DMS153 treated with DMSO at 0.1 percent for 48 hours (cell line): ENCODE results near the gene DLX6.

Experiments used
- DNase-seq: peaks from one replicate; lab custom pipeline; 2025; ENCODE audit not compliant: unreplicated experiment; lab: John Stamatoyannopoulos, UW

Gene DLX6

GRCh38 chr7:96995406-96996110 lies 9.8 kb upstream of the DLX6 start:
- no peak for DNase-seq

DNA sequence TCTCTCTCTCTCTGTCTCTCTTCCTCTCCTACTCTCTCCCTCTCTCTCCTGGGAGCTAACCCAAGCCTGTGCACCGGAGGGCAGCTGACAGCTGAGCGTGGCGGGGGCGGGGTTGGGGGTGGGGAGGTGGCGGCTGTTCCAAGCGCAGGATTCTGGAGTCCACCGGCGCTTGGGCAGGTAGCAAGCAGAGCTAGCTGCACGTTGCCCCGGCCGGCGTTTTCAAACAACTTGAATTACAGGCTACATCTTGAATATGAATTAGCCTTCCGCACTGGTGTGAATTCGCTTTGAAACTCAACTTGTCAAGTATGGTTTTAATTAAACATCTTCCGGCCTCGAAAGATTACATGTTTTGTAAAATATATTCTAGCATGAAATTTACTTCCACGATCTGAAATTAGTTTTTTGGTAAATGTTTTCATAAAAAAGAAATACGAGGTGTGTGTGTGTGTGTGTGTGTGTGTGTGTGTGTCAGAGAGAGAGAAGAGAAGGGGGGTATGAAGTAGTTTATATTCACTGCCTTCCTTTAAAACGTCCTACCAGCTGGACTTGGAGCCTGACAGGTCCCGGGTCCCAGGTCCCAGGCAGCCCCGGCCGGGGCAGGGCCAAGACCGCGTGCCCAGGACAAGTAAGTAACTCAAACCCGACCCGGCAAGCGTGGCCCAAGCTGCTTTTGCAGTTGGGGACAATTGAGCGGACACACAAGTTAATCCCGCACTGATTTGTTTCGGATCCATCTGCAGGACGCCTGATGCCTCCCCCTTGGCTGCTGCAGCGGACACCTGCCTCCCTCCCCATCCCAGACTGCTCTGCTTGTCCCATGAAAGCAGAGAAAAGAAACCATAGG lies 9.0 kb upstream of the DLX6 start:
- no peak for DNase-seq

GRCh38 chr7:96996958-96997511 lies 8.3 kb upstream of the DLX6 start:
- no peak for DNase-seq

DNA sequence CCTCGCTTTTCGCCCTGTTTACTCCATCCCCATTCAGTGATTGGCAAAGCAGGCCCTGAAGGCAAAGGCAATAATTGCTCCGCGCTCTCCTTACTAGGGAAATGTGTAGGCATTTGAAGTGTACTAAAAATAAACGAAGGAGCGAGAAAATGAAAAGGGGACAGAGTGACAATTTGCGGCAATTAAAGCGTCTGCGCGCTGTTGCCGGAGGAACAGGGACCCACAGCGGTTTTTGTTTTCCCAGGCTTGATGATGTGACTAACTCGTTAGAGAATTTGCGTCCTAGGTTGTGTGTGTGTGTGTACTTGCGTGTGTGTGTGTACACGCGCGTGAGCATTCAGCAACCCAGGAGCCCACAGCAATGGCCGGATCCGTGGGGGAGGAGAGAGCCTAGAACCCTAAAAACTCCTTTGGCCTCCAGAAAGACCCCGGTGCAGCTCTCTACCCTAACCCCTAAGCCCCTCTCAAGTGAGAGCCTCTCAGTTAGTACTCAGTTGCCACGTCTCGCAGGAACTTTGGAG lies 7.8 kb upstream of the DLX6 start:
- no peak for DNase-seq

- DNase-seq, result no peak
Measured at GRCh38 chr7:96998333-96998732, 7.0 kb upstream of the DLX6 start.

DNA sequence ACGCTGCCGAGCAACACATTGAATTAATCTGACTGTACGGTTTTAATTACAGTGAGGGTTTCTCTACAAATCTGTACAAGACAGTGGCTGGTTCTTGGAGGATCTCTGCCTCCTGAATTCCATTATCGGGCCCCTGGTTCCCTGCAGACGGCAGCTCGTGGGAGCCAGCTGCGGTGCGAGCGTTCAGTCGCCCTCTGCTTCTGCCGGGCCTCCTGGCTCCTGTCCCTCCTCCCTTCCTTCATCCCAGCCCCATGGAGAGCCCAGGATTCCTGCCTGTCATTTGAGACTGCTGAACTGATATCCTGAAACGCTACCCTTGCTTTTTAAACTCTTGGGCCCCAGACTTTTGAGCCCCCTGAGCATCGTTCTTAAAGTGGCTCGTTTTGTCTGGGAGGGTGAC lies 6.6 kb upstream of the DLX6 start:
- no peak for DNase-seq

DNA sequence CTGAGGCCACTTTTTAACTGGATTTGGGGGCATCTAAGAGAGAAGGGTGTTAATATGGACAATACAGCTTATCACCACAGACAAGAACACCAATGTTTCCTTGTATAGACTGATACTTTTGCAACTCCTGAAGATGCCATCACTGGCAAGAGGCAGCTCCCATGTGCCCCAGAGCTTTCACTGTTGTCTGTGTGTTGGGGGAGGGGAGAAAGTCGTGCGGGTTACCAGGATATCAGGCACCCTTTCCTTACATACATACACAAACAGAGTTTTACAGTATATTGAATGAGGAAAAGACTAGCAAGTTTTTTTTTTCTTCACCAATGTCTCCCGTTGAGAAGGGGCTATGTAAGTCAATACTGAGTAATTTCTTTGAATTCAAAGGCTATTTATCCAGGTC lies 4.1 kb upstream of the DLX6 start:
- DNase-seq, result no peak

GRCh38 chr7:97001656-97002554 lies 3.4 kb upstream of the DLX6 start:
- no peak for DNase-seq

- DNase-seq, result peak; percentile 44
Measured at GRCh38 chr7:97002555-97003261, 2.6 kb upstream of the DLX6 start.

DNA sequence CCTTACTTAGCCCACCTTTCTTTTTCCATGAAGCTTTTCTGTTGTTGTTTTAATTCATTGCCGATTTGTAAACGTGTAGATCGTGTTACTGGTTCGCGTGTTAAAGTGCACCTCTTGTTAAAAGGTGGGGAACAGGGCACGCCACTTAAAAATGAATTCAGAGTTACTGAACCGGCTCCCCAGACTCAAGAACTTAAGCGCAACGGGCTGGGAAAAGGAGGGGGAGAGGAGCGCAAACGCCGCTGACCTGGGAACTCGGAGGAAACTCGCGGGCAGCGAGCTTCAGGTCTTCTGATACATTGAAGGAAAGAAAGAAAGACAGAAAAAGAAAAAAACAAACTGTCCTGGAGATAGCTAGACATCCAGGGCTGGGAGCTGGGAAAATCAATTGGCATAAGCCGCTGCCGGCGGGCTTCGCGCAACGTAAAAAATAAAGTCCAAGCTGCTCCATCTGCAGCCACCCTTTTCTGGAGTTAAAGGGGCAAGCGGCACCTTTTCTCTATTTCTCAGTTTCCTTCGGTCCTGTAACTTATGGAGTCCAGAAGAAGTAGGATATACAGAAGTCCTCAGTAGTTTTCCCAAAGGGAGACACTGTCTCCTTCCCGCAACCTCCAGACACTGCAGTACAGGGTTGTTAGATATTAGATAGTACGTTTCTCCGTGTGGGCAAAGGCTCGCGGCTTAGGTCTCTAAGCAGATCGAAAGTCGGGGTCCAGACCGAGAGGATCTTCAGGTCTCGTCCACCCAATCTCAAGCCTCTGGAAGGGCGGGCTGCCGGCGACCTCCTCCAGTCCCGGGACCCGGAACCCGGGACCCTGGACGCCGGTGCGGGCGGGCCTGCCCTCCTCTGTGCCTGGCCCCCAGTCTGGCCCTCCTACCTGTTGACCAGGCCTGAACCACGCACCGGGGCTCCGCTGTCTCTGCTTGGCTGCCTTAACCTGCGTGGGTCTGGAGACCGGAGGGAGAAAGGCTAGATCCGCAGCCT lies 1.8 kb upstream of the DLX6 start:
- DNase-seq, result peak; percentile 51

- no peak for DNase-seq
Measured at GRCh38 chr7:97004247-97005182, 838 bp upstream of the DLX6 start.

- peak; percentile 41 for DNase-seq
Measured at GRCh38 chr7:97006055-97006815, 882 bp downstream of the DLX6 start.

DNA sequence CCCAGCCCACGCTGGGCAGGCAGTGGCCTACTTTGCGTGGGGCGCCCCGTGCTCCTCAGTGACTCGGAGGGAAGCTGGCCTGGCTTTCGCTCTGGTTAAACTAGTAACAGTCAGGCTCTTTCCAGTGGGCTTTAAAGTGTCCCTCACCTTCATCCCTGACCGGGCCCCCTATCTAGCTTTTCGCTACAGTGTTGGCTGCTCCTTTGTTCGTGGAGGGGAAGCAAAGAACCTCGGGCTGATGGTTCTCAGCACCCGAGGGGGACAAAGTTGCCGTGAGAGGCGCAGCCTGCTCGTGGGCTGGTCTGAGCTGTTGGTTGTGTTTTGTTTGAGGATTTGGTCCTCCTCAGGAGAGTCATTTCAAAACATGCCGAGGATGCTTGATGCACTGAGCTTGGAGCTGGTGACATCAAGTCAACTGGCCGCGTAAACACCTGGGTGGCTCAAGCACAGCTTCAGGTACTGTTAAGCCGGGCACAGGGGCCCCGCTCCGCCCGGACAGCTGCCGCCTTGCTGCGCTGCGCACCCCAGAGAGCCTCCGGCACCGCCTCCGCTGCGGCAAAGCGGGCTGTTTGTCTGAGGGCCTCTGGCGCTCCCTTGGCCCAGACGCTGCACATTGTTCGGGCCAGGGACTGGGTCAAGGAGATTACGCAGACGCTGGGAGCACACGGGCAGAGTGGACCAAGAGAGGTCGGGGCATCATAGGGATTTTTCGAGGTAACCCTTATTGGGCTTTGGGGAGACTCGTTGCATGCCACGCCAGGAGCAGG lies 1.6 kb downstream of the DLX6 start:
- peak; percentile 55 for DNase-seq

DNA sequence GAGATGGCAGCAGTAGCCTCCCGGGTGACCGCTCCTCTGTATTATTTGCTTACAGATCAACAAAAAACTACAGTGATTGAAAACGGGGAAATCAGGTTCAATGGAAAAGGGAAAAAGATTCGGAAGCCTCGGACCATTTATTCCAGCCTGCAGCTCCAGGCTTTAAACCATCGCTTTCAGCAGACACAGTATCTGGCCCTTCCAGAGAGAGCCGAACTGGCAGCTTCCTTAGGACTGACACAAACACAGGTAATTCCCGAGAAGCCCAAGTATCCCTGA lies 2.2 kb downstream of the DLX6 start:
- DNase-seq, result no peak

- no peak for DNase-seq
Measured at GRCh38 chr7:97008275-97008917, 3.0 kb downstream of the DLX6 start.
